DMS79 (cell line): ENCODE results near the gene CFAP107.
"Not testable (repeated sequence)": the region's sequence is repeated elsewhere in the genome, so short reads cannot be mapped to it uniquely, and the experiment has no call there.

Experiments used
- DNase-seq: peaks from one replicate; lab custom pipeline; 2025; lab: John Stamatoyannopoulos, UW

CFAP107 gene

GRCh38 chr1:12781488-12781887 is 35.5 kb downstream of the CFAP107 start:
- not testable (repeated sequence) for DNase-seq

GRCh38 chr1:12783783-12784182 is 37.8 kb downstream of the CFAP107 start:
- not testable (repeated sequence) for DNase-seq

GRCh38 chr1:12784729-12785128 is 38.7 kb downstream of the CFAP107 start:
- DNase-seq: not testable (repeated sequence)

GRCh38 chr1:12791097-12791496 is 45.1 kb downstream of the CFAP107 start, which contains the start of gene PRAMEF1:
TSS of gene PRAMEF1 (plus strand) at chr1:12791397. CDS start at chr1:12793228, 1,831 bp downstream.
- not testable (repeated sequence) for DNase-seq

- DNase-seq: no peak
Measured at GRCh38 chr1:12798911-12799310, 52.9 kb downstream of the CFAP107 start.

GRCh38 chr1:12799730-12800129 is 53.7 kb downstream of the CFAP107 start:
- DNase-seq: no peak

GRCh38 chr1:12809933-12810332 is 63.9 kb downstream of the CFAP107 start:
- no peak for DNase-seq

- DNase-seq: no peak
Measured at GRCh38 chr1:12810691-12811408, 64.8 kb downstream of the CFAP107 start.

- no peak for DNase-seq
Measured at GRCh38 chr1:12811409-12811784, 65.4 kb downstream of the CFAP107 start.
